IMR-90 (cell line): ENCODE measurements around the gene SLC38A8. TPM values are rescaled to one million over a fixed set of nuclear protein-coding genes. Genes with fewer than 3 reads are reported as not detected.

ENCODE experiments used
- ATAC-seq: fragments of 200-7000 bp; cut with Tn5 transposase; 2 replicates; pipeline ENCODE4 v1.9.1; 2020; ENCODE audit warnings: low read depth, mild to moderate bottlenecking, moderate library complexity
- BruUV-seq: library from RNA; stranded (reverse); fragments of 400-500 nt; replicated peaks from 2 replicates; lab custom pipeline; 2021; lab: Mats Ljungman, UMichigan
- CTCF ChIA-PET: fragments of 300-600 bp; formaldehyde crosslinking; extraction: SDS; loops from one replicate; lab custom pipeline; 2021; ENCODE audit warnings: antibody characterized with exemption; lab: Yijun Ruan, JAX
- POLR2A ChIA-PET: fragments of 300-600 bp; sonication (Branson Sonifier 250); formaldehyde crosslinking; loops from one replicate; lab custom pipeline; 2022; ENCODE audit warnings: antibody characterized with exemption; ENCODE audit not compliant: unreplicated experiment; lab: Charles Lee
- DNase-seq: peaks from one replicate; pipeline ENCODE4 v3.0.0; 2013
- H2AFZ ChIP-seq: replicated peaks from 2 replicates; pipeline ENCODE3; 2013; ENCODE audit warnings: low read length, mild to moderate bottlenecking; ENCODE audit not compliant: poor library complexity
- H2AK5ac ChIP-seq: 2 replicates; pipeline ENCODE4 v1.6.1; 2013; ENCODE audit warnings: low read depth, low read length, inconsistent platforms
- H2AK9ac ChIP-seq: replicated peaks from 2 replicates; pipeline ENCODE3; 2013; ENCODE audit warnings: mild to moderate bottlenecking, low read depth, low read length, moderate library complexity; ENCODE audit not compliant: poor library complexity
- H2BK120ac ChIP-seq: 2 replicates; pipeline ENCODE4 v1.6.1; 2013; ENCODE audit warnings: low read depth, low read length, inconsistent platforms
- H2BK15ac ChIP-seq: 3 replicates; pipeline ENCODE4 v1.6.1; 2013; ENCODE audit warnings: low read depth, low read length, inconsistent platforms
- H2BK20ac ChIP-seq: 2 replicates; pipeline ENCODE4 v1.6.1; 2013; ENCODE audit warnings: low read depth, mild to moderate bottlenecking, inconsistent platforms, low read length, moderate library complexity
- H2BK5ac ChIP-seq: 2 replicates; pipeline ENCODE4 v1.6.1; 2013; ENCODE audit warnings: mild to moderate bottlenecking, low read depth, low read length, inconsistent platforms; ENCODE audit not compliant: poor library complexity, severe bottlenecking
- H3K14ac ChIP-seq: replicated peaks from 2 replicates; pipeline ENCODE4 v1.6.1; 2013; ENCODE audit warnings: low read depth, low read length, inconsistent platforms
- H3K18ac ChIP-seq: 2 replicates; pipeline ENCODE4 v1.6.1; 2013; ENCODE audit warnings: low read depth, low read length, control low read depth
- H3K23ac ChIP-seq: 2 replicates; pipeline ENCODE4 v1.6.1; 2013; ENCODE audit warnings: low read depth, low read length, inconsistent platforms
- H3K27ac ChIP-seq: 2 replicates; pipeline ENCODE4 v1.5.1; 2013; ENCODE audit warnings: mild to moderate bottlenecking, control low read depth, low read length; ENCODE audit not compliant: insufficient read depth
- H3K27me3 ChIP-seq: 2 replicates; pipeline ENCODE4 v1.6.1; 2013; ENCODE audit warnings: low read length; ENCODE audit not compliant: control insufficient read depth, insufficient read depth
- H3K36me3 ChIP-seq: 2 replicates; pipeline ENCODE4 v1.6.1; 2013; ENCODE audit warnings: low read length, mixed read lengths; ENCODE audit not compliant: control insufficient read depth, insufficient read depth
- H3K4ac ChIP-seq: 2 replicates; pipeline ENCODE4 v1.6.1; 2013; ENCODE audit warnings: low read depth, low read length, inconsistent platforms
- H3K4me1 ChIP-seq: 2 replicates; pipeline ENCODE4 v1.6.1; 2013; ENCODE audit warnings: low read length, mixed read lengths; ENCODE audit not compliant: control insufficient read depth, insufficient read depth
- H3K4me2 ChIP-seq: 2 replicates; pipeline ENCODE4 v1.6.1; 2013; ENCODE audit warnings: low read depth, mild to moderate bottlenecking, control low read depth, low read length, moderate library complexity
- H3K4me3 ChIP-seq: 2 replicates; pipeline ENCODE4 v1.5.1; 2013; ENCODE audit warnings: low read depth, mild to moderate bottlenecking, control low read depth, low read length, moderate library complexity; ENCODE audit not compliant: insufficient read depth
- H3K56ac ChIP-seq: 2 replicates; pipeline ENCODE4 v1.6.1; 2013; ENCODE audit warnings: low read length, inconsistent platforms; ENCODE audit not compliant: insufficient read depth; ENCODE audit errors: extremely low read depth
- H3K79me1 ChIP-seq, 2 experiments: 2 replicates each; pipeline ENCODE4 v1.6.1; 2013; ENCODE audit warnings: low read length in 2 of 2, inconsistent platforms in 1 of 2, low read depth in 1 of 2
- H3K9ac ChIP-seq: 2 replicates; pipeline ENCODE4 v1.6.1; 2013; ENCODE audit warnings: low read depth, low read length, control low read depth
- H3K9me1 ChIP-seq: 2 replicates; pipeline ENCODE4 v1.6.1; 2013; ENCODE audit warnings: low read length, inconsistent platforms; ENCODE audit not compliant: insufficient read depth
- H3K9me3 ChIP-seq: 2 replicates; pipeline ENCODE4 v1.6.1; 2013; ENCODE audit warnings: low read length; ENCODE audit not compliant: control insufficient read depth, insufficient read depth
- H4K20me1 ChIP-seq: 2 replicates; pipeline ENCODE4 v1.6.1; 2013; ENCODE audit warnings: low read length, inconsistent platforms; ENCODE audit not compliant: insufficient read depth
- H4K5ac ChIP-seq: 2 replicates; pipeline ENCODE4 v1.6.1; 2013; ENCODE audit warnings: mild to moderate bottlenecking, low read depth, low read length, control low read depth
- H4K8ac ChIP-seq, 2 experiments: 2 replicates each; pipeline ENCODE4 v1.6.1; 2013; ENCODE audit warnings: low read depth in 2 of 2, low read length in 2 of 2, control low read depth in 1 of 2, inconsistent platforms in 1 of 2
- H4K91ac ChIP-seq: 2 replicates; pipeline ENCODE4 v1.6.1; 2013; ENCODE audit warnings: low read depth, low read length, inconsistent platforms; ENCODE audit not compliant: insufficient read depth
- BHLHE40 ChIP-seq: fragments of 150-350 bp; IDR thresholded peaks from 2 replicates; pipeline ENCODE4 v1.6.1; 2016; ENCODE audit warnings: mild to moderate bottlenecking, low read depth, low read length
- CTCF ChIP-seq: conservative IDR thresholded peaks from 2 replicates; pipeline ENCODE4 v1.5.1; 2012; ENCODE audit warnings: mild to moderate bottlenecking, low read depth, low read length, improper control_type of control experiment
- RAD21 ChIP-seq: IDR thresholded peaks from 2 replicates; pipeline ENCODE4 v1.6.1; 2012; ENCODE audit warnings: low read length, improper control_type of control experiment
- SMC3 ChIP-seq: fragments of 150-350 bp; IDR thresholded peaks from 2 replicates; pipeline ENCODE4 v1.6.1; 2016; ENCODE audit warnings: low read depth, mild to moderate bottlenecking, antibody characterized with exemption, low read length, moderate library complexity
- WGBS, 2 experiments: methylation state at CpG; one replicate each; pipeline versions ENCODE4 v1.1.5 to v1.1.7; 2013; ENCODE audit warnings: missing lambda C conversion rate in 2 of 2; ENCODE audit not compliant: insufficient read length in 1 of 2; ENCODE audit errors: extremely low coverage in 2 of 2; 5-methylcytosine and 5-hydroxymethylcytosine counted together
- dilution Hi-C: fragments of 300-500 bp; cut with HindIII; formaldehyde crosslinking; loops from one replicate; pipeline ENCODE4 v1.14.3; 2018; ENCODE audit warnings: low sequenced_read_pairs; ENCODE audit not compliant: unreplicated experiment
- in situ Hi-C: fragments of 300-500 bp; cut with MboI; formaldehyde crosslinking; loops from 3 replicates; pipeline ENCODE4 v1.14.3; 2019; ENCODE audit warnings: low sequenced_read_pairs, inconsistent platforms, mixed read lengths
- intact Hi-C: fragments of 100-400 bp; cut with micrococcal nuclease; formaldehyde crosslinking; loops from 2 replicates; pipeline ENCODE4 v1.10.0; 2022
- polyA plus RNA-seq, 3 experiments: library from polyadenylated mRNA; depleted of rRNA; stranded (reverse); fragments of >200 nt; gene quantifications; 2 replicates each; pipeline ENCODE4 v1.2.3, GENCODE V29; 2012; ENCODE audit warnings: low replicate concordance in 1 of 3
- total RNA-seq: library from RNA; depleted of rRNA; stranded (reverse); fragments of >200 nt; gene quantifications from 2 replicates; pipeline ENCODE4 v1.2.3, GENCODE V29; 2012

Gene SLC38A8
- total and polyA plus RNA-seq, 2 of the 4 experiments (the other 2 are of a cell fraction): not detected

GRCh38 chr16:84084570-84085270 lies 42.1 kb upstream of the SLC38A8 start:
- POLR2A ChIA-PET: no interaction called here
- in situ Hi-C loops: loop anchor here (5.0 to 10.0 kb wide), 2 partner anchors 93 to 400 kb away; no protein-coding TSS in a partner anchor

More at GRCh38 chr16:84084570-84085270, 42.1 kb upstream of the SLC38A8 start:
- Histone ChIP-seq H3K14ac (no peak overlapping the region), H2AK9ac (peak overlapping the region; percentile 23), H3K4ac (no peak overlapping the region), H4K91ac (no peak overlapping the region), H4K8ac (no peak overlapping the region), H3K9ac (no peak overlapping the region), H2BK120ac (no peak overlapping the region), H3K18ac (no peak overlapping the region), H3K27ac (no peak overlapping the region), H3K27me3 (no peaks in the 10 kb centered on the region), H2BK5ac (no peak overlapping the region), H3K36me3 (peaks cover 56% of the 10 kb centered on the region), H3K4me3 (no peak overlapping the region), H3K9me1 (no peaks in the 10 kb centered on the region), H2AK5ac (no peak overlapping the region), H3K4me2 (no peak overlapping the region), H3K79me1 (peaks cover 0 to 2% of the 10 kb centered on the region in 2 experiments; a peak in 2 of 4 replicates), H3K9me3 (no peaks in the 10 kb centered on the region), H2BK15ac (no peak overlapping the region), H2AFZ (no peak overlapping the region), H3K56ac (no peak overlapping the region), H2BK20ac (no peak overlapping the region), H3K4me1 (no peaks in the 10 kb centered on the region), H3K23ac (no peak overlapping the region), H4K20me1 (peaks cover 7% of the 10 kb centered on the region; the same call in 1 of the 2 replicates), H4K5ac (no peak overlapping the region)
- WGBS, 2 experiments: 58% methylated on average over 5 of the region's 11 CpGs; no CpG with 5 or more reads in 1 of the 2 experiments
- TF ChIP-seq BHLHE40 (no peak), CTCF (peak; percentile 64), RAD21 (peak; percentile 68), SMC3 (peak; percentile 65)
- ATAC-seq (peak; percentile 84), DNase-seq (peak; percentile 65)
- CTCF ChIA-PET: interaction anchor here (0.6 to 1.3 kb wide), 5 partner anchors 13 to 102 kb away, joined by 3 to 4 read pairs (median 3); partner anchors contain the start of genes MBTPS1 and TAF1C
- intact Hi-C loops: no loop called here
- dilution Hi-C loops: no loop called here
- no TSS peak for BruUV-seq
